GM12874 (cell line): ENCODE data around the gene PLOD2.

ENCODE experiments used
- CTCF ChIP-seq: IDR thresholded peaks from 2 replicates; pipeline ENCODE4 v1.5.1; 2011; ENCODE audit warnings: low read depth, mild to moderate bottlenecking, control low read depth, low read length, moderate library complexity; ENCODE audit not compliant: insufficient read depth

The PLOD2 gene

DNA sequence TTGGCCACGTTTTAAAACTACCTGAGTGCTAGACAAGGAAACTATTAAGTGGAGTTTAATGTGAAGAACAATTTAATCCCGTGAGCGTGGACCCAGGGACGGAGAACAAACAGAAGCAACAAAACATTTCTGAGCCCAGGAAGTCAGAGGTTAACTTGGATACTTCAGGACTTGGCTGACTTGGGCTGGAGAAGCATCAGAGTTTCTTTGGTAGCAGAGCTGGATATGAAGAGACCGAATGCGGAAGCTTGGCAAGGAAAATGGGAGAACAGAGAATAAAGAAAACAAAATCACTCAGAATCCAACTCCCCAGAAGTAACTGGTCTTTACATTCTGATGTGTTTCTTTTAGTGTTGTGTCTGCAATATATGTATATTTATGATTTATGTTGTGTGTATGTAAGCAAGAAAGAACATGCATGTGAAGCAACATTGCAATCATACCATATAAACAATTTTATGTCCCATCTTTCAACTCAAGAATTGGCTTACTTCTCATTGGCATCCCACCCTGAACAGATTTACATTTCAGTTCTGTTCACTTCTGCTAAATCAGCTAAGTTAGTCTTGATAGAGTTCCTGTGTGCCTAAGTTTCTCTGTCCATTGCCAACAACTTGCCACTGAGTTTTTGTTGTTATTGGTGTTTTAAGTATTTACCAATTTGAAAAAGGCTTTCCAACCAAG, 17.2 kb upstream of the PLOD2 start:
- no peak for TF ChIP-seq CTCF

DNA sequence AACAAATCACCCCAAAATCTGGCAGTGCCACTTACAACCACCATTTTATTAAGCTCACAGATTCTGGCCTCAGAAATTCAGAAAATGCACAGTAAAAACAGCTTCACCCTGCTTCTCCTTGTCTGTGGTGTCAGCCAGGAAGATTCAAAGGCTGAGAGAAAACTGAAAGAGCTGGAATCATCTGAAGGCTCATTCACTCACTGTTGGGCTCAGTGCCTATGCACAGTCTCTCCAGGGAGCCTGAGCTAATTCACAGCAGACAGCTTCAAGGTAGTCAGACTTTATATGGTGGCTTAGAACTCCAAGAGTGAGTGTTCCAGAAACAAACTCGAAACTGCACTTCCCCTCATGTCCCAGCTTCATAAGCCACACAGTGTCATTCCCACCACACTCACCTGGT, 16.5 kb upstream of the PLOD2 start:
- no peak for TF ChIP-seq CTCF

DNA sequence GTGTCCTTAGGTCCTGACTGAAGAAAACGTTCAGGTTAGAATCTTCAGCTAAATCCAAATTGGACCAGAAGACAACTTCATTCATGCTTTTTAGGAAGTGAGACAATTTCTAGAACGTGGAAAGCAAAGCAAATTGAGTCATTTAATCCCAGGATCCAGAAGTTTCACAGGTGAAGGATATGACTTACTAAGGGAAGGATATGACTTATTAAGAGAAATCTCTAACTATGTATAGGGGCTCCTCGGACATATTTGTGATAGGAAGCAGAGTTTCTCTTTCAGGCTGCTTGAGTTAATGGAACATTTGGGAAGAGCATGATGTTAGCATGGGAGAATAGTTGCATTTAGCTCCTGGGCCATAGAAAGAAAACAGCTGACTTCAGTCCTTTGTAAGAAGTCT, 16.1 kb upstream of the PLOD2 start:
- no peak for TF ChIP-seq CTCF

DNA sequence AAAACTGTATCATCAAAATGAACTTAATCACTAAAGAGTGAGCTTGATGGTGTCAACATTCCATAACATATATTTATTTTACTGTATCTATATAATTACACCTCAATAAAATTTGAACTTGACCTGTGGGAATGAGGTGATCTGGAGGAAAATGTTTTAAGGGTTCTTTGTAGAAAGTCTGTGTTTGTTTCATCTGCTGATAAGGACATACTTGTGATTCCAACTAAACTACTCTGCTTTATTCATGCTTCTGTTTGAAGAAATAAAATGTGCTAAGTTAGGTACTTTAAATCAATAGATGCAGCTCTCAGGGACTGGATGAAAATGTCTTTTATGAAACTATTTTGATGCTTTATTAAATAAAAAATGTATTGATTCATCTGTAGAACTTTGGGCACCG, 11.6 kb upstream of the PLOD2 start:
- no peak for TF ChIP-seq CTCF

DNA sequence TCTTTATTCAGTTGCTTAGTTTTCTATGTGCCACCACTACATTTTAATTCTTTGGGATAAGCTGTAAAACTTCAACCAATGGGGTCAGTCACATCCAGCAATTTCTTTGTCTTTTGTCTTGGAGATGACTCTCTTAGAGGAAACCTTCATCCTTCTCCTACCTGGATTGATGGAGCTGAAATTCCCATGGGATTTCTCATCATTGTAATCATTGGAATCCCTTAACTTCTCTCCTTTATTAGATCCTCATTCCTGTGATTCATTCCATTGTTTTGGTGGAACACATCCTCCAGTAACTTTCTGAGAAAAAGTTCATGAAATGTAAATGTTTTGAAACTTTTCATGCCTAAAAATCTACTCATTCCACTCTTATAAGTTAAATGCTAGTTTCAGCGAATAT, 9.6 kb upstream of the PLOD2 start:
- no peak for TF ChIP-seq CTCF

DNA sequence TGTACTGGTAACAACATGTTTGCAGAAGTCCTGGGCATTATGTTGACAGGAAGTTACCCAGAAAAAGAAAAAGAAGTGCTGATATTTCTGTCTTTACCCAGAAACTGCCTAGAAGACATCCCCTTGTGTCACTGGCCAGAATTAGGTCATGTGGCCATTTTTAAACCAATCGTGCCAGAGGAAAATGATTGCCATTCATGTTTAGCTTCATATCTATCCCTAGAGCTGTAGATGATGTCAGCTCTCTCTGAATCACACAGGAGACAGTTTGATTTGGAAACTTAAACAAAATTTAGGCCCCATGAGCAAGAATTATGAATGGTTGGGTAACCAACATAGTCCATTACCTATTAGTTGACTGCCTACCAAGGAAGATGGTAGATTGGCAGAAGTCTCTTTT, 8.9 kb upstream of the PLOD2 start:
- no peak for TF ChIP-seq CTCF

- TF ChIP-seq CTCF = no peak
These were observed 5.8 kb upstream of the PLOD2 start for GRCh38 chr3:146166826-146167225.
